Measurements from ENCODE around the gene STK11IP.

Gene STK11IP

DNA sequence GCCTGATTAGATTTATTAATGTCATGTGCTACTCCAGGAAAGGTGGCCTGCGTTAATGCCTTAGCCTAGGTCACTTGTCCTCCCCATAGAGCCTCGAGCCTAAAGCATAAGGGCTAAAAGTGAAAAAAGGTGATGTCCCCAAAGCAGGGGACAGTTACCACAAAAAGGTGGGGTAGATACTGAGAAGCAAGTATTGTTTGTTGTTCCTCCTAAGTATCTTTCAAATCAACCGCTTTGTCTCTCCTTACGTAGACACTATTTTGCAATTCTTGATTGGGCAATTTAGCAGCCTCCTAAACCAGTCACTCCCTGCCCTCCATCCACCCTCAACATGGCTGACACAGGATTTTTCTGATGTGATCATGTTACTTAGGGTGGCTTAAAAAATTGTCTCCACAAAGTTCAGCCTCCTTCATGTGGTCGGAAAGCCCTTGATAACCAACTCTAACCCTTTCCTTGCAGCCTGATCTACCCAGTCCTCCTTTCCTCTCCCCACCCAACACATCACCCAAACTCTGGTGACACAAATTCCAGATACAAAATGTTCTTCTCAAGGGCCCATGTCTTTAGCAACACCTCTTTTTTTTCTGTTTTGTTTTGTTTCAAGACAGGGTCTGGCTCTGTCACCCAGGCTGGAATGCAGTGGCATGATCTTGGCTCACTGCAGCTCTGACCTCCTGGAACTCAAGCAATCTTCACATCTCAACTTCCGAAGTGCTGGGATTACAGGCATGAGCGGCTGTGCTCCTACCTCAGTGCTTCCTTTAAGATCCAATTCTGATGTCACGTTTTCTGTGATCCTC lies 18.6 kb upstream of the STK11IP start:
- no peak for DNase-seq

GRCh38 chr2:219581346-219581745 lies 16.3 kb upstream of the STK11IP start:
- no peak for DNase-seq

GRCh38 chr2:219591091-219591490 lies 6.6 kb upstream of the STK11IP start:
- DNase-seq, result no peak

DNA sequence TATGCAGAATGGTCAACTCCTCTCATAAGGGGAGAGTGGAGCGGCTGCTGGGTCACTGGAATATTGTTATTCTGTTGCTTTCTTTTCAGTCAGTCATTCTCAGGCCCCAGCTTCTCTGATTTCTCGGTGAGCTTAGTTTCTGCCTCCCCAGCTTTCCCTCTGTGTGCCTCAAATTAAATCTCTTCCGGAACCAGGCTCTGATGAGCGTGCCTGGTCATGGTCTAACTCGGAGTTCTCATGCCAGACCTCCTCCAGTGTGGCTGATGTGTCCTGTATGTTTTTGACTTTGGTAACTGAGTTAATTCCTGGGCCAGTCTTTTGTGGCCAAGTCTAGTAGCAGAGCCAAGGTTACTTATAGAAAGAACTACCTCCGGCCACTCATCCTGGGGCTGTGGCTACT lies 4.9 kb upstream of the STK11IP start:
- no peak for DNase-seq

DNA sequence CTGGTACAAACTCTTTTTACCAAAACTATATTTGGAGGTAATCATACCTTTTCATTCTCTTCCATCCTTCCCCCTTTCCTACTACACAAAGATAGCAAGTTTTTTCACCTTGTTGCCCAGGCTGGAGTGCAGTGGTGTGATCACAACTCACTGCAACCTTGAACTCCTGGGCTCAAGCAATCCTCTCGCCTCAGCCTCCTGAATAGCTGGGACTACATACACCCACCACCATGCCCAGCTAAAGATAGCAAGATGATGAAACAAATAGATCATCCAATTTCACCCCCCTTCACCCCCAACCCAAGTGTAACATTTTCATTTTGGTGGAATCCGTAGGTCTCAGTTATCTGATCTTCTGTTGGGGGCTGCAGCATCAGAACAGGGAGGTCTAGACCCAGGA lies 4.5 kb upstream of the STK11IP start:
- DNase-seq, result no peak

GRCh38 chr2:219595256-219595655 lies 2.4 kb upstream of the STK11IP start:
- DNase-seq, result no peak

GRCh38 chr2:219596954-219597551 lies 604 bp upstream of the STK11IP start:
- DNase-seq, result no peak

GRCh38 chr2:219598308-219599078 lies 836 bp downstream of the STK11IP start:
- DNase-seq, result no peak

- DNase-seq, result no peak
Observed at GRCh38 chr2:219603771-219604170, 6.1 kb downstream of the STK11IP start.

- no peak for DNase-seq
Observed at GRCh38 chr2:219605607-219605954, 7.9 kb downstream of the STK11IP start.

- no peak for DNase-seq
Observed at GRCh38 chr2:219607931-219608330, 10.3 kb downstream of the STK11IP start.

- no peak for DNase-seq
Observed at GRCh38 chr2:219608399-219608964, 10.8 kb downstream of the STK11IP start.

DNA sequence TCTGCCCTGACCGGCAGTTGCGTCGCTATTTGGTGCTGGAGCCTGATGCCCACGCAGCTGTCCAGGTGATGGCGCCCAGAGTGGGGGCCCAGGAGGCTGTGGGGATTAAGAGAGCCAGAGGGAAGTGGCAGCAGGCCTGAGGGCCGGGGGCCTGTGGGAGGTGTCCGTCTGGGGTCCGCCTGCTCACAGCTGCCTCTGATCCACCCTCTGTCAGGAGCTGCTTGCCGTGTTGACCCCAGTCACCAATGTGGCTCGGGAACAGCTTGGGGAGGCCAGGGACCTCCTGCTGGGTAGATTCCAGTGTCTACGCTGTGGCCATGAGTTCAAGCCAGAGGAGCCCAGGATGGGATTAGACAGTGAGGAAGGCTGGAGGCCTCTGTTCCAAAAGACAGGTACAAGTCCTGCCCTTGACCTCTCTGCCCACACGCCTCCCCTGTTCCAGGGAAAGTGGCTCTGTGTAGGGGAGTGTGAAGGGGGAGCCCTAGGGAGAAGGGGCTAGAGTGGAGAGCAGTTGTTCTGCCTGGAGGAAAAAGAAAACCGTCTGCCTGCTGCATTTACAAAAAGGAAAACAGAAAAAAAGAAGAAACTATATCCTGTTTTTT lies 11.6 kb downstream of the STK11IP start:
- DNase-seq, result no peak

- DNase-seq, result no peak
Observed at GRCh38 chr2:219611306-219611705, 13.6 kb downstream of the STK11IP start.

DNA sequence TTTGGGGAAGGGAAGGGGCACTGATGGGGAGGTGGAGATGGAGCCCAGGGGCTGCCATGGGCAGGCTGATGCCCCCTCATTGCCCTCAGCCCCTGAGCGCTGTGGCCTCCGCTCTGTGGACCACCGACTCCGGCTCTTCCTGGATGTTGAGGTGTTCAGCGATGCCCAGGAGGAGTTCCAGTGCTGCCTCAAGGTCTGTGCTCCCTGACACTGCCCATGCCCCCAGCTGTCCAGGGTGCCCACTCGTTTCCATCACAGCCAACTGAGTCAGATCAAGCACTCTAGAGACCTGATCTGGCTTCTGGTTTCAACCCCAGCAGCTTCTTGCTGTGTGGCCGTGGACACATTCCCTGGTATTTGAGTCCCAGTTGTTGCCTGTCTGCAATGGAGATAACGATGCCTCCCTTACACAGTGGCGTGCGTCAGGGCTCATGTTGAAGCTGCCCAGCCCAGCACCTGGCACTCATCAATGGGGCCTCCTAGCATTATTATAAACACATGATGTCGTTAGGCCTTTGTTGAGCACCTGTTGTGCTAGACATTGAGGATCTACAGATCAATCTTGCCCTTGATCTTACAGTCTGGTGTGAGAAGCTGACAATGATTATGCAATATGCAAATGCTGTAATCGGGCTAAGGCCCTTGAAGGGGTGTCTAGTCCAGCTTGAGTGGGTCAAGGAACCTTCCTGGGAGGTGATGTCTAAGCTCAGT lies 14.4 kb downstream of the STK11IP start:
- no peak for DNase-seq

- DNase-seq, result peak; percentile 24
Observed at GRCh38 chr2:219612577-219613286, 15.1 kb downstream of the STK11IP start.

DNA sequence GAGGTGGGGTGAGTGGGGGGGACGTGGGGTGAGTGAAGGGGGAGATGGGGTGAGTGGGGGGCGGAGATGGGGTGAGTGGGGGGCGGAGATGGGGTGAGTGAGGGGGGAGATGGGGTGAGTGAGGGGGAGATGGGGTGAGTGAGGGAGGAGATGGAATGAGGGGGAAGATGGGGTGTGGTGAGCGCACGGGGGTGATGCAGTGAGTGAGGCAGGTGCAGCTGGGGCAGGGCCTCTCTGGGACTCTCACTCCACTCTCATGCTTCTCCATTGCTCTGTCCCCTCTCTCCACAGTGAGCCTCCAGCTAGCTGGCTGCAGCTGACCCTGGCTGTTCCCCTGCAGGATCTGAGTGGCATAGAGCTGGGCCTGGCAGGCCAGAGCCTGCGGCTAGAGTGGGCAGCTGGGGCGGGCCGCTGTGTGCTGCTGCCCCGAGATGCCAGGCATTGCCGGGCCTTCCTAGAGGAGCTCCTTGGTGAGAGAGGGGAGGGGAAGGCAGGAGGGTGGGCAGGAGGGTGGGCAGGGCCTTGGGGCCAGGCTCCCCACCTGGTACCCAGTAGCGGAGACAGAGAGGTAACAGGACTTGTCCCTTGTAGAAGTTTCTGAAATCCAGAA lies 15.9 kb downstream of the STK11IP start:
- no peak for DNase-seq

DNA sequence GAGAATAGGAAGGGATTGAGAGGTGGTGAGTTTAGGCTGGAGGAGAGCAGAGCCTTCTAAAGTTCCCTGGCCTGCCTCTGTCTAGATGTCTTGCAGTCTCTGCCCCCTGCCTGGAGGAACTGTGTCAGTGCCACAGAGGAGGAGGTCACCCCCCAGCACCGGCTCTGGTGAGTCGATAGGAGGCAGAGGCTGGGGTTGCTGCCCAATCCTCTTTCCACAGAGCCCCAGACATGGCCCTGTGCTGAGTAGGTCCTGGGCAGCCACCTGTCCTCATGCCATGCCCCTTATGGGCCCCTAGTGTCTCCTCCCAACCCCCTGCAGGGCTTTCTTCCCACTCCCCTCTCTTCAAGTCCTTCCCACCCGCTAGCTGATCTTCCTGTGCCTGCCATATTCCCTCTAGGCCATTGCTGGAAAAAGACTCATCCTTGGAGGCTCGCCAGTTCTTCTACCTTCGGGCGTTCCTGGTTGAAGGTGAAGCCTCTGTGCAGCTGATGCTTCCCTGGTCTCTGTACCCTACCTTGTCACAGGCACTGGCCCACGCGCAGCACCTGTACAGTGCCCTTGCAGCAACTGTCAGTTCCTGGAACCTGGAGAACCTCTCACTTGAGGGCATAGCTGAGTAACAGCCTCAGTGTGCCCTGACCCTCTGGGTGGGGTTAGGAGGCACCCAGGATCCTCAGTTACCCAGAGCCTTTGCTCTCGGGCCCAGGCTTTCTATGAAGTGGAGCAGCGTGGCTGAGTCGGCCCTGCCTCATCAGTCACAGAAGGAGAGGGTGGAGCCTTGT lies 16.6 kb downstream of the STK11IP start:
- no peak for DNase-seq

- no peak for DNase-seq
Observed at GRCh38 chr2:219615036-219615435, 17.4 kb downstream of the STK11IP start.

DNA sequence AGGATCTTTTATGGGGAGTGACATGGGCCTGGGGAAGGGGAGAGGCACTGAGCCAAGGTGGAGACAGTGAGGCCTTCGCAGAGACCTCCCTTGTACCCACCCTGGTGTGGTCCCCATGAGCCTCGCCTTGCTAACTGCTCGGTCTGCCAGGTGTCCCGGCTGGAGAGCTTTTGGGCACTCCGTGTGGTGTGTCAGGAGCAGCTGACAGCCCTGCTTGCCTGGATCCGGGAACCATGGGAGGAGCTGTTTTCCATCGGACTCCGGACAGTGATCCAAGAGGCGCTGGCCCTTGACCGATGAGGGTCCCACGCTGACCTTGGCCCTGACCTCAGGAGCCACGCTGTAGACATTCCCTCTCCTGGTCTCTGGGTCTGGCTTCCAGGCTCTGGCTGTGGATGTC lies 18.2 kb downstream of the STK11IP start:
- DNase-seq, result no peak

DNA sequence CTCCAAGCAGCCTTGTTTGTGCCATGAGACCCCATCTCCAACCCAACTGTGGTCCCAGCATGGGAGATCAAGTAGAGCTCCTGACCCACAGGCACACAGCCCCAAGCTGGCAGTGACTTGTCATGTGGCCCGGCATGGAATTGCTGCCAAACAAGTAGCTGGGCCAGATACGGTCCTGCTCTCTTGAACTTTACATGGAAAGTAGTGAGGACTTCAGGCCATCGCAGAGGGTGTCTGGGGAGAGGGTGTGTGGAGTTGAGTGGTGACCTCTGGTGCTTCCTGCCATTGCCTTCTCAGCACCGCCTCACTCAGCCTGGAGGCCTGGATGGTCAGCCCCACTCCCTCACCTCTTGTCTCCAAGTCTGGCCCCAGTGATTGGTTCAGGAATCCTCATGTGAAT lies 18.9 kb downstream of the STK11IP start:
- no peak for DNase-seq
